ENCODE results near the gene ECSCR. TPM values are rescaled to one million over a fixed set of nuclear protein-coding genes. Genes with fewer than 3 reads are reported as not detected.
"Not testable (repeated sequence)": the region's sequence is repeated elsewhere in the genome, so short reads cannot be mapped to it uniquely, and the experiment has no call there.

The ECSCR gene
- total and polyA plus RNA-seq, 2 donors: 8.7 to 12.2 TPM

- no peak for DNase-seq (ENCODE audit: low read depth in 6 of 9, low spot score in 9 of 9)
- no peak overlapping the region for H3K27ac ChIP-seq (ENCODE audit: low read depth in 1 of 2, low read length in 1 of 2)
Measured at GRCh38 chr5:139410993-139411828, 51.3 kb downstream of the ECSCR start.

GRCh38 chr5:139410121-139410992 lies 52.2 kb downstream of the ECSCR start:
- H3K27ac ChIP-seq (ENCODE audit: low read depth in 1 of 2, low read length in 1 of 2): no peak overlapping the region

More at GRCh38 chr5:139410993-139411828, 51.3 kb downstream of the ECSCR start:
- WGBS: 96% methylated on average over 17 of the region's 17 CpGs
- Histone ChIP-seq H3K27me3 (ENCODE audit: control insufficient read depth in 2 of 2, insufficient read depth in 1 of 2, low read length in 1 of 2) (no peaks in the 10 kb centered on the region), H3K4me3 (ENCODE audit: low read length in 2 of 2) (no peak overlapping the region), H3K4me1 (ENCODE audit: control insufficient read depth in 2 of 2, insufficient read depth in 2 of 2, low read length in 2 of 2) (peaks cover 2 to 14% of the 10 kb centered on the region in 2 donors), H3K36me3 (ENCODE audit: control insufficient read depth in 2 of 2, insufficient read depth in 2 of 2, low read length in 1 of 2) (no peaks in the 10 kb centered on the region), H3K9me3 (ENCODE audit: control insufficient read depth in 2 of 2, insufficient read depth in 1 of 2, low read length in 1 of 2) (no peaks in the 10 kb centered on the region)

GRCh38 chr5:139409116-139409515 lies 53.4 kb downstream of the ECSCR start:
- H3K27ac ChIP-seq (ENCODE audit: low read depth in 1 of 2, low read length in 1 of 2); H3K4me3 ChIP-seq (ENCODE audit: low read length in 2 of 2); H3K36me3 ChIP-seq (ENCODE audit: control insufficient read depth in 2 of 2, insufficient read depth in 2 of 2, low read length in 1 of 2); DNase-seq (ENCODE audit: low read depth in 6 of 9, low spot score in 9 of 9); H3K27me3 ChIP-seq (ENCODE audit: control insufficient read depth in 2 of 2, insufficient read depth in 1 of 2, low read length in 1 of 2); H3K4me1 ChIP-seq (ENCODE audit: control insufficient read depth in 2 of 2, insufficient read depth in 2 of 2, low read length in 2 of 2); H3K9me3 ChIP-seq (ENCODE audit: control insufficient read depth in 2 of 2, insufficient read depth in 1 of 2, low read length in 1 of 2): not testable (repeated sequence)
- 86% methylated on average over 5 of the region's 5 CpGs for WGBS

More at GRCh38 chr5:139410121-139410992, 52.2 kb downstream of the ECSCR start:
- H3K4me3 ChIP-seq (ENCODE audit: low read length in 2 of 2): no peak overlapping the region
- WGBS: 90% methylated on average over 6 of the region's 6 CpGs
- H3K27me3 ChIP-seq (ENCODE audit: control insufficient read depth in 2 of 2, insufficient read depth in 1 of 2, low read length in 1 of 2): no peaks in the 10 kb centered on the region
- no peaks in the 10 kb centered on the region for H3K9me3 ChIP-seq (ENCODE audit: control insufficient read depth in 2 of 2, insufficient read depth in 1 of 2, low read length in 1 of 2)
- H3K36me3 ChIP-seq (ENCODE audit: control insufficient read depth in 2 of 2, insufficient read depth in 2 of 2, low read length in 1 of 2): no peaks in the 10 kb centered on the region
- peaks cover 2 to 11% of the 10 kb centered on the region in 2 donors for H3K4me1 ChIP-seq (ENCODE audit: control insufficient read depth in 2 of 2, insufficient read depth in 2 of 2, low read length in 2 of 2)
- DNase-seq (ENCODE audit: low read depth in 6 of 9, low spot score in 9 of 9): no peak

GRCh38 chr5:139408191-139408590 lies 54.4 kb downstream of the ECSCR start:
- peaks cover 9 to 13% of the 10 kb centered on the region in 2 donors for H3K4me1 ChIP-seq (ENCODE audit: control insufficient read depth in 2 of 2, insufficient read depth in 2 of 2, low read length in 2 of 2)
- H3K4me3 ChIP-seq (ENCODE audit: low read length in 2 of 2): no peak overlapping the region
- DNase-seq (ENCODE audit: low read depth in 6 of 9, low spot score in 9 of 9): no peak
- H3K36me3 ChIP-seq (ENCODE audit: control insufficient read depth in 2 of 2, insufficient read depth in 2 of 2, low read length in 1 of 2): no peaks in the 10 kb centered on the region
- peaks cover 0 to 4% of the 10 kb centered on the region in 2 donors for H3K9me3 ChIP-seq (ENCODE audit: control insufficient read depth in 2 of 2, insufficient read depth in 1 of 2, low read length in 1 of 2)
- 97% methylated on average over 7 of the region's 7 CpGs for WGBS
- no peak overlapping the region for H3K27ac ChIP-seq (ENCODE audit: low read depth in 1 of 2, low read length in 1 of 2)
- no peaks in the 10 kb centered on the region for H3K27me3 ChIP-seq (ENCODE audit: control insufficient read depth in 2 of 2, insufficient read depth in 1 of 2, low read length in 1 of 2)

GRCh38 chr5:139407517-139407916 lies 55.0 kb downstream of the ECSCR start:
- Histone ChIP-seq H3K4me3 (ENCODE audit: low read length in 2 of 2) (no peak overlapping the region), H3K36me3 (ENCODE audit: control insufficient read depth in 2 of 2, insufficient read depth in 2 of 2, low read length in 1 of 2) (no peaks in the 10 kb centered on the region), H3K27ac (ENCODE audit: low read depth in 1 of 2, low read length in 1 of 2) (no peak overlapping the region), H3K9me3 (ENCODE audit: control insufficient read depth in 2 of 2, insufficient read depth in 1 of 2, low read length in 1 of 2) (peaks cover 0 to 4% of the 10 kb centered on the region in 2 donors), H3K27me3 (ENCODE audit: control insufficient read depth in 2 of 2, insufficient read depth in 1 of 2, low read length in 1 of 2) (no peaks in the 10 kb centered on the region), H3K4me1 (ENCODE audit: control insufficient read depth in 2 of 2, insufficient read depth in 2 of 2, low read length in 2 of 2) (peaks cover 13 to 19% of the 10 kb centered on the region in 2 donors)
- DNase-seq (ENCODE audit: low read depth in 6 of 9, low spot score in 9 of 9): peak in 1 of 9 donors; percentile 20

- 97% methylated on average over 2 of the region's 2 CpGs for WGBS
- Histone ChIP-seq H3K27ac (ENCODE audit: low read depth in 1 of 2, low read length in 1 of 2) (no peak overlapping the region), H3K4me1 (ENCODE audit: control insufficient read depth in 2 of 2, insufficient read depth in 2 of 2, low read length in 2 of 2) (peaks cover 13 to 19% of the 10 kb centered on the region in 2 donors), H3K9me3 (ENCODE audit: control insufficient read depth in 2 of 2, insufficient read depth in 1 of 2, low read length in 1 of 2) (peaks cover 0 to 4% of the 10 kb centered on the region in 2 donors), H3K27me3 (ENCODE audit: control insufficient read depth in 2 of 2, insufficient read depth in 1 of 2, low read length in 1 of 2) (no peaks in the 10 kb centered on the region), H3K36me3 (ENCODE audit: control insufficient read depth in 2 of 2, insufficient read depth in 2 of 2, low read length in 1 of 2) (no peaks in the 10 kb centered on the region), H3K4me3 (ENCODE audit: low read length in 2 of 2) (no peak overlapping the region)
- DNase-seq (ENCODE audit: low read depth in 6 of 9, low spot score in 9 of 9): no peak
Measured at GRCh38 chr5:139406963-139407362, 55.6 kb downstream of the ECSCR start.

- WGBS: 74% methylated on average over 5 of the region's 5 CpGs
- DNase-seq (ENCODE audit: low read depth in 6 of 9, low spot score in 9 of 9): no peak
- Histone ChIP-seq H3K4me3 (ENCODE audit: low read length in 2 of 2) (peak overlapping the region; percentile 67 to 69), H3K4me1 (ENCODE audit: control insufficient read depth in 2 of 2, insufficient read depth in 2 of 2, low read length in 2 of 2) (peaks cover 13 to 19% of the 10 kb centered on the region in 2 donors), H3K9me3 (ENCODE audit: control insufficient read depth in 2 of 2, insufficient read depth in 1 of 2, low read length in 1 of 2) (peaks cover 0 to 4% of the 10 kb centered on the region in 2 donors), H3K27ac (ENCODE audit: low read depth in 1 of 2, low read length in 1 of 2) (peak overlapping the region; percentile 98 to 99), H3K27me3 (ENCODE audit: control insufficient read depth in 2 of 2, insufficient read depth in 1 of 2, low read length in 1 of 2) (no peaks in the 10 kb centered on the region), H3K36me3 (ENCODE audit: control insufficient read depth in 2 of 2, insufficient read depth in 2 of 2, low read length in 1 of 2) (no peaks in the 10 kb centered on the region)
Measured at GRCh38 chr5:139404484-139404840, 58.1 kb downstream of the ECSCR start.

GRCh38 chr5:139403787-139404483 lies 58.6 kb downstream of the ECSCR start, which contains the start of gene SPATA24:
Gene SPATA24 (minus strand): TSS chr5:139404089. CDS start chr5:139404060, 29 bp downstream.
- no peaks in the 10 kb centered on the region for H3K27me3 ChIP-seq (ENCODE audit: control insufficient read depth in 2 of 2, insufficient read depth in 1 of 2, low read length in 1 of 2)
- whole genome bisulfite sequencing: 1% methylated on average over 41 of the region's 41 CpGs
- H3K4me1 ChIP-seq (ENCODE audit: control insufficient read depth in 2 of 2, insufficient read depth in 2 of 2, low read length in 2 of 2): peaks cover 13 to 19% of the 10 kb centered on the region in 2 donors
- H3K36me3 ChIP-seq (ENCODE audit: control insufficient read depth in 2 of 2, insufficient read depth in 2 of 2, low read length in 1 of 2): no peaks in the 10 kb centered on the region
- H3K27ac ChIP-seq (ENCODE audit: low read depth in 1 of 2, low read length in 1 of 2): peak within 1 kb of the TSS; percentile 98 to 99
- peak within 1 kb of the TSS; percentile 67 to 69 for H3K4me3 ChIP-seq (ENCODE audit: low read length in 2 of 2)
- peaks cover 0 to 4% of the 10 kb centered on the region in 2 donors for H3K9me3 ChIP-seq (ENCODE audit: control insufficient read depth in 2 of 2, insufficient read depth in 1 of 2, low read length in 1 of 2)
- DNase-seq (ENCODE audit: low read depth in 6 of 9, low spot score in 9 of 9): peak; percentile 89 to 99 (median 97)

Measured in thymus (tissue), 11 donors.